Mammary epithelial cell (primary cell): ENCODE results near the gene NAIF1.

Experiments used
- CTCF ChIP-seq, 2 donors: IDR thresholded peaks in 1 of 2; conservative IDR thresholded peaks in 1 of 2; 2 replicates each; pipeline ENCODE4 v1.5.1; 2011 to 2012; ENCODE audit warnings: inconsistent platforms in 2 of 2, low read length in 2 of 2, mild to moderate bottlenecking in 2 of 2, control low read depth in 1 of 2, low read depth in 1 of 2; ENCODE audit not compliant: insufficient read depth in 1 of 2; ENCODE audit errors: extremely low read depth in 1 of 2
- EZH2 ChIP-seq: IDR thresholded peaks from 2 replicates; pipeline ENCODE4 v1.6.1; 2012; ENCODE audit warnings: low read length, inconsistent platforms, borderline replicate concordance

DNA sequence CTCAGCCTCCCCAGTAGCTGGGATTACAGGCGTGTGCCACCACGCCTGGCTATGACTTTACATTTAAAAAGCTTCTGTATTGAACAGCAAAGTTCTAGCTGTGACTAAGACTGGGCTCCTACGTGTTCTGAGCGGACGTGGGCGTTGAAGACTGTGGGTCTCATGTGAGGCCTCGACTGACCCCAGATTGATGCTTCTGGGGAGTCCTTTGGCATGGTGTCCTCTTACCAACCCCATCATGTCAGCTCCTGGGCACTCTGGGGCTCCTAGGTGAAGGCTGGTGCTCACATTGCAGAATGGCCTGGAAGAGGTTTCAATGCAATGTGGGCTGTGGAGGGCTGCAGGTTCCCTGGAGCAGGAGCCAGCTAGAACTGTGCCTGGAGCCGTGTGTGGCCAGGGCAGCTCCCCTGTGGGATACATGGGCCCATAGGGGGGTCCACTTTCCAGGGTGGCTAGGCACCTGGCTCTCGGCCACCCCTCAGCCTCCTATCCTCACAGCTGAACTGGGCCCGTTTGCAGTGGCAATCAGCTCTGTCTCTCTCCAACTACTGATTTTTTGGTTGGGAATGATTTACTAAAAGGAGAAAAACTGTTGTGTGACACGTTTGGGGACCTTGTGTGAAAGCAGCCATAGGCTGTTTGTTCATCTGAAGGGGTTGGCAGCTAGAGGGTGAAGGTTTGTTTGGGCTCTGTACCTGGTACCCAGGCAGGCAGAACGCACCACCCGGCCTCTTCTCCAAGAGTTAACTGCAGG, 30.6 kb upstream of the NAIF1 start:
- no peak for TF ChIP-seq CTCF (conservative IDR thresholded peaks at IDR 0.05 in 1 of 2, IDR thresholded peaks at IDR 0.05 in 1 of 2; ENCODE audit: extremely low read depth in 1 of 2, insufficient read depth in 1 of 2, low read depth in 1 of 2, low read length in 2 of 2)
- no peak for TF ChIP-seq EZH2
